Ascending aorta (tissue), 2 donors: ENCODE data around the gene PYGB. TPM values are rescaled to one million over a fixed set of nuclear protein-coding genes. Genes with fewer than 3 reads are reported as not detected.
"Not testable (repeated sequence)": the region's sequence is repeated elsewhere in the genome, so short reads cannot be mapped to it uniquely, and the experiment has no call there.

ENCODE experiments used
- DNase-seq, 2 donors: peaks; one replicate each; pipeline ENCODE4 v3.0.0-alpha.2; 2019; ENCODE audit warnings: low spot score in 2 of 2
- H3K27ac ChIP-seq, 2 donors: fragments of 200-600 bp; sonication (generic); one replicate each; pipeline ENCODE4 v1.5.1; 2016 to 2017; ENCODE audit warnings: mild to moderate bottlenecking in 1 of 2
- H3K27me3 ChIP-seq: fragments of 200-600 bp; sonication (generic); one replicate; pipeline ENCODE4 v1.5.1; 2017
- H3K36me3 ChIP-seq, 2 donors: fragments of 200-600 bp; sonication (generic); one replicate each; pipeline ENCODE4 v1.5.1; 2016
- H3K4me1 ChIP-seq, 2 donors: fragments of 200-600 bp; sonication (generic); one replicate each; pipeline ENCODE4 v1.5.1; 2016 to 2017; ENCODE audit warnings: mild to moderate bottlenecking in 1 of 2
- H3K4me3 ChIP-seq, 2 donors: fragments of 200-600 bp; sonication (generic); one replicate each; pipeline ENCODE4 v1.5.1; 2016 to 2017; ENCODE audit warnings: mild to moderate bottlenecking in 1 of 2
- H3K9me3 ChIP-seq, 2 donors: fragments of 200-600 bp; sonication (generic); one replicate each; pipeline ENCODE4 v1.5.1; 2016
- intact Hi-C: fragments of 100-400 bp; cut with DNase I; formaldehyde crosslinking; loops from one replicate; pipeline ENCODE4 v1.15.1; 2023
- total RNA-seq: library from RNA; depleted of rRNA; stranded (reverse); fragments of >200 nt; gene quantifications from one replicate; pipeline ENCODE4 v1.1.0, GENCODE V29; 2016
- TF ChIP-seq, protein P1 (sequence below), 3 experiments: fragments of 200-600 bp in 2 of 3; fragments of 450-650 bp in 1 of 3; sonication (generic) in 2 of 3; IDR thresholded peaks; one replicate each; pipeline ENCODE4 v1.5.1; 2016 to 2019; ENCODE audit warnings: antibody characterized with exemption in 3 of 3, mild to moderate bottlenecking in 1 of 3, moderate library complexity in 1 of 3

PYGB gene
- total RNA-seq, 1 donor from 2014 or later = 125 TPM

DNA sequence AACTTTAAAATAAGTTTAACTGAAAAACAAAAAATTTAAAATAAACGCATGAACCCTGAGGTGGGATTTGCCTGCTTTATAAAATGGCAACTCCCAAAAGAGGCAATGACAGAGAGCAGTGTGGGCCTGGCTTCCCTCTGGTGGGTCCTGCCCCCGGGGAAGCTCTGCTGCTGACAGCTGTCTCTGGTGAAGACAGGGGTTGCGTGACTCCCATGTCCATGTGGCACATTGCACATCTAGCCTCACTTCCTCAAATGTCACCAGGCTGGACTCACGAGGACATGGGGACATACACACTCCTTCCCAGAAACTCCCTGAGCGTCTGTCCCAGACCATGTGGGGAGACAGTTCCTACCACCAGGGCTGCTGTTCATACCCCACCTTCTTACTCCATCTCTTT lies 76.5 kb downstream of the PYGB start:
- no peaks in the 10 kb centered on the region for H3K9me3 ChIP-seq
- peaks cover 4 to 8% of the 10 kb centered on the region in 2 donors for H3K36me3 ChIP-seq
- H3K4me1 ChIP-seq = no peaks in the 10 kb centered on the region
- H3K27ac ChIP-seq = no peak overlapping the region
- TF ChIP-seq, protein P1, sequence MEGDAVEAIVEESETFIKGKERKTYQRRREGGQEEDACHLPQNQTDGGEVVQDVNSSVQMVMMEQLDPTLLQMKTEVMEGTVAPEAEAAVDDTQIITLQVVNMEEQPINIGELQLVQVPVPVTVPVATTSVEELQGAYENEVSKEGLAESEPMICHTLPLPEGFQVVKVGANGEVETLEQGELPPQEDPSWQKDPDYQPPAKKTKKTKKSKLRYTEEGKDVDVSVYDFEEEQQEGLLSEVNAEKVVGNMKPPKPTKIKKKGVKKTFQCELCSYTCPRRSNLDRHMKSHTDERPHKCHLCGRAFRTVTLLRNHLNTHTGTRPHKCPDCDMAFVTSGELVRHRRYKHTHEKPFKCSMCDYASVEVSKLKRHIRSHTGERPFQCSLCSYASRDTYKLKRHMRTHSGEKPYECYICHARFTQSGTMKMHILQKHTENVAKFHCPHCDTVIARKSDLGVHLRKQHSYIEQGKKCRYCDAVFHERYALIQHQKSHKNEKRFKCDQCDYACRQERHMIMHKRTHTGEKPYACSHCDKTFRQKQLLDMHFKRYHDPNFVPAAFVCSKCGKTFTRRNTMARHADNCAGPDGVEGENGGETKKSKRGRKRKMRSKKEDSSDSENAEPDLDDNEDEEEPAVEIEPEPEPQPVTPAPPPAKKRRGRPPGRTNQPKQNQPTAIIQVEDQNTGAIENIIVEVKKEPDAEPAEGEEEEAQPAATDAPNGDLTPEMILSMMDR (IDR thresholded peaks at IDR 0.05) = no peak
- H3K27me3 ChIP-seq = no peaks in the 10 kb centered on the region
- peak; percentile 61 to 76 for DNase-seq
- intact Hi-C loops = no loop called here
- no peak overlapping the region for H3K4me3 ChIP-seq

DNA sequence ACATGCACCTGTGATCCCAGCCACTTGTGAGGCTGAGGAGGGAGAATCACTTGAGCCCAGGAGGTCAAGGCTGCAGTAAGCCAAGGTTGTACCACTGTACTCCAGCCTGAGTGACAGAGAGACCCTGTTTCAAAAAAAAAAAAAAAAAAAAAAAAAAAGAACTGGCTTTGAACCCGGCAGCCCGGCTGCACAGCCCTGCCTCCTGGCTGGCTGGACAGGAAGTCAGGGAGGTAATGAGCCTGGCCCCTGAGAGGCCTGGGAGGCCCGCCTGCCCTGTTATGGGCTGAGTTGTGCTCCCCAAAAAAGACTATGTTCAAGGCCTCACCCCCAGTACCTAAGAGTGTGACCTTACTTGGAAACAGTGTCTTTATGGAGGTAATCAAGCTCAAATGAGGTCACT lies 77.2 kb downstream of the PYGB start:
- Histone ChIP-seq H3K4me1 (no peaks in the 10 kb centered on the region), H3K27ac (no peak overlapping the region), H3K36me3 (peaks cover 4 to 8% of the 10 kb centered on the region in 2 donors), H3K4me3 (no peak overlapping the region), H3K27me3 (no peaks in the 10 kb centered on the region), H3K9me3 (no peaks in the 10 kb centered on the region)
- peak in 1 of 2 donors; percentile 25 for DNase-seq
- intact Hi-C loops = no loop called here
- TF ChIP-seq, protein P1 (IDR thresholded peaks at IDR 0.05) = no peak

DNA sequence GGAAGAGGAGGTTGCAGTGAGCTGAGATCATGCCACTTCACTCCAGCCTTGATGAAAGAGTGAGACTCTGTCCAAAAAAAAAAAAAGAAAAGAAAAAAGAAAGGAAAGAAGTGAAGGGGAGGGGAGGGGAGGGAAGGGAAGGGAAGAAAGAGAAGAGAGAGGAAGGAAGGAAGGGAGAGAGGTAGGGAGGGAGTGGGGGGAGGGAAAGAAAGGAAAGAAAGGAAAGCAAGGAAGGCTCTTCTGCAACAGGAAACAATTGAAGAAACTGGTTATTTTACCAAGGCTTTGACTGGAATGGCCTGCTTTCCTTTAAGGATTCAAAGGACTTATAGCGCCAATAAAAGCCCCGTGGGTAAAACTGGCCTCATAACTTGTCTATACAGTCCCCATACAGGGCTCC lies 78.1 kb downstream of the PYGB start:
- Histone ChIP-seq H3K9me3 (no peaks in the 10 kb centered on the region), H3K36me3 (peaks cover 4 to 8% of the 10 kb centered on the region in 2 donors), H3K4me3 (no peak overlapping the region), H3K4me1 (no peaks in the 10 kb centered on the region), H3K27me3 (no peaks in the 10 kb centered on the region), H3K27ac (no peak overlapping the region)
- TF ChIP-seq, protein P1 (IDR thresholded peaks at IDR 0.05) = no peak
- intact Hi-C loops = no loop called here
- no peak for DNase-seq

DNA sequence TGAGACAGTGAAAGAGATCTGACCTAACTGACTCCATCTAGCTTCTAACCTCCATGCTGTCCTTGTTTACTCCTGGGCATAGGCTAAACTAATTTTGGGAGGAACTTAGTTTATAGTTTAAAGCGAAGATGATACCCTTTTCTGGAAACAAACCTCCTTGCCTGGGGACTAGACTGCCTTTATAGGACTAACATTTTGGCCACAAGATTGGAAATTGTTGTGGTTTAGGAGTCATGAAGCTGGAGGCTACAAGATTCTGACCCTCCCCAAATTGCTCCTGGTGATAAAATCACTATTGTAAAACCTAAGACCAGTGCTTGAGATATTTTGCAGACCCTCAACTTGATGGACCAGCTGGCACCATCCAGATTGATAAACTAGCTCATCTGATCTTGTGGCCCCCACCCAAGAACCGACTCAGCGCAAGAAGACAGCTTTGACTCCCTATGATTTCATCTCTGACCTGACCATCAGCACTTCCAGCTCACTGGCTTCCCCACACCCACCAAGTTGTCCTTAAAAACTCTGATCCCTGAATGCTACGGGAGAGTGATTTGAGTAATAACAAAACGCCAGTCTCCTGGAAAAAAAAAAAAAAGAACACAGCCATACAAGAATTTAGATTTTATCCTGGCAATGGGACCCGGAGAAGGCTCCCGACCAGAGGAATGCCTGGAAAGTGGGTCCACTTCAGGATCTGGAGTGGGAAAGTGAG lies 79.8 kb downstream of the PYGB start:
- TF ChIP-seq, protein P1 (IDR thresholded peaks at IDR 0.05) = no peak
- intact Hi-C loops = no loop called here

DNA sequence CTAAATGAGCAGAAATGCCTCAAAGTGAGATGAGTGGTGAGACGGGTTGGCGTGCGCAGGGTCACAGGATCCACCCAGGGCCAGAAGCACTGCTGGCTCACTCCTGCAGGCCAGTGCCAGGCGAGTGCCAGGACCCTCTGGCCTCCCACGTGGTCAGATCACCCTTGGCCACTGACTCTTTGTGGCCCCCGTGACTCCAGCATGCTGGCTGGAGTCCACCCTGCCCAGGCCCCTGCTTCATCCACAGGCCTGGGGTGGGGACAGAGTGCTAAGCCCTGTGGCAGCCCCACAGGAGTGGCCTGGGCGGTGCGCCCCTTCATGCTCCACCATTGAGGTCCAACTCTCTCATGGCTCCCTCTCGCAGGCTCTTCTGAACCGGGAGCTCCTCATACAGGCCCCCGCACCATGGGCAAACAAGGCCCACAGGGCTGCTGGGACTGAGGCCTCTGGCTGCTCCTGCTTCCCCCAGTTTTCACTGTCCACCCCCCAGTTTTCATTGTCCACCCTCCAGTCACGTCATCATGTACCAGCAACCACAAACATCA lies 81.1 kb downstream of the PYGB start:
- H3K27me3 ChIP-seq = no peaks in the 10 kb centered on the region
- no peaks in the 10 kb centered on the region for H3K4me1 ChIP-seq
- TF ChIP-seq, protein P1 (IDR thresholded peaks at IDR 0.05) = no peak
- intact Hi-C loops = no loop called here
- DNase-seq = no peak
- no peaks in the 10 kb centered on the region for H3K9me3 ChIP-seq
- H3K27ac ChIP-seq = no peak overlapping the region
- no peaks in the 10 kb centered on the region for H3K36me3 ChIP-seq
- no peak overlapping the region for H3K4me3 ChIP-seq

More for the DNA sequence above, 79.8 kb downstream of the PYGB start:
- Histone ChIP-seq H3K9me3 (no peaks in the 10 kb centered on the region), H3K27me3 (no peaks in the 10 kb centered on the region), H3K4me1 (no peaks in the 10 kb centered on the region), H3K27ac (no peak overlapping the region), H3K36me3 (peaks cover 0 to 4% of the 10 kb centered on the region in 2 donors), H3K4me3 (no peak overlapping the region)
- DNase-seq = no peak

DNA sequence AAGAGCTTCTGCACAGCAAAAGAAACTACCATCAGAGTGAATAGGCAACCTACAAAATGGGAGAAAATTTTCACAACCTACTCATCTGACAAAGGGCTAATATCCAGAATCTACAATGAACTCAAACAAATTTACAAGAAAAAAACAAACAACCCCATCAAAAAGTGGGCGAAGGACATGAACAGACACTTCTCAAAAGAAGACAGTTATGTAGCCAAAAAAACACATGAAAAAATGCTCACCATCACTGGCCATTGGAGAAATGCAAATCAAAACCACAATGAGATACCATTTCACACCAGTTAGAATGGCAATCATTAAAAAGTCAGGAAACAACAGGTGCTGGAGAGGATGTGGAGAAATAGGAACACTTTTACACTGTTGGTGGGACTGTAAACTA lies 87.1 kb downstream of the PYGB start:
- H3K4me3 ChIP-seq, H3K27me3 ChIP-seq, DNase-seq, H3K4me1 ChIP-seq, H3K9me3 ChIP-seq, H3K27ac ChIP-seq, intact Hi-C loops: not testable (repeated sequence)
- peaks cover 0 to 11% of the 10 kb centered on the region in 2 donors for H3K36me3 ChIP-seq
